HL-60 (cell line): ENCODE results near the gene RAD50.
"Not testable (repeated sequence)": the region's sequence is repeated elsewhere in the genome, so short reads cannot be mapped to it uniquely, and the experiment has no call there.

ENCODE experiments used
- DNase-seq, 2 experiments: peaks; one replicate each; pipeline ENCODE4 v3.0.0-alpha.2; 2010 to 2020; ENCODE audit warnings: low read depth in 1 of 2, low spot score in 1 of 2
- H3K27ac ChIP-seq: fragments of 250-450 bp; sonication (Bioruptor Pico); replicated peaks from 2 replicates; pipeline ENCODE4 v1.5.1; 2020; ENCODE audit warnings: mild to moderate bottlenecking, moderate library complexity
- H3K27me3 ChIP-seq: fragments of 250-450 bp; sonication (Bioruptor Pico); 2 replicates; pipeline ENCODE4 v1.5.1; 2021; ENCODE audit warnings: mild to moderate bottlenecking, moderate library complexity; ENCODE audit not compliant: insufficient read depth, poor library complexity, severe bottlenecking
- H3K4me3 ChIP-seq: replicated peaks from 2 replicates; pipeline ENCODE4 v1.5.1; 2011; ENCODE audit warnings: mild to moderate bottlenecking, control low read depth, low read length; ENCODE audit not compliant: insufficient read depth
- CTCF ChIP-seq: IDR thresholded peaks from one replicate; pipeline ENCODE4 v1.5.1; 2011; ENCODE audit warnings: low read length, control low read depth, inconsistent platforms; ENCODE audit not compliant: insufficient read depth
- GABPA ChIP-seq: IDR thresholded peaks from 2 replicates; pipeline ENCODE4 v1.6.1; 2012; ENCODE audit warnings: low read depth
- POLR2AphosphoS5 ChIP-seq: IDR thresholded peaks from 2 replicates; pipeline ENCODE4 v1.6.1; 2012; ENCODE audit warnings: low read depth
- REST ChIP-seq: IDR thresholded peaks from 2 replicates; pipeline ENCODE4 v1.6.1; 2012; ENCODE audit warnings: low read depth; ENCODE audit not compliant: insufficient replicate concordance
- SPI1 ChIP-seq: IDR thresholded peaks from 2 replicates; pipeline ENCODE4 v1.6.1; 2012; ENCODE audit warnings: low read depth, mild to moderate bottlenecking, borderline replicate concordance

RAD50 gene

GRCh38 chr5:132628814-132629213 lies 72.0 kb downstream of the RAD50 start:
- DNase-seq = no peak
- no peak overlapping the region for H3K4me3 ChIP-seq
- no peaks in the 10 kb centered on the region for H3K27me3 ChIP-seq
- TF ChIP-seq REST = no peak
- no peak overlapping the region for H3K27ac ChIP-seq

GRCh38 chr5:132629230-132629944 lies 72.6 kb downstream of the RAD50 start:
- H3K4me3 ChIP-seq = no peak overlapping the region
- no peak overlapping the region for H3K27ac ChIP-seq
- DNase-seq = no peak
- H3K27me3 ChIP-seq = no peaks in the 10 kb centered on the region
- TF ChIP-seq REST = no peak
- TF ChIP-seq GABPA = no peak
- no peak for TF ChIP-seq CTCF
- TF ChIP-seq SPI1 = no peak
- no peak for TF ChIP-seq POLR2AphosphoS5

- not testable (repeated sequence) for H3K27me3 ChIP-seq, H3K27ac ChIP-seq, DNase-seq, H3K4me3 ChIP-seq
These were observed 76.8 kb downstream of the RAD50 start for GRCh38 chr5:132633587-132633986.

GRCh38 chr5:132635873-132636272 lies 79.1 kb downstream of the RAD50 start:
- TF ChIP-seq POLR2AphosphoS5 (no peak), CTCF (no peak), REST (no peak), SPI1 (no peak), GABPA (no peak)
- no peak for DNase-seq
- Histone ChIP-seq H3K27me3 (no peaks in the 10 kb centered on the region), H3K27ac (no peak overlapping the region), H3K4me3 (no peak overlapping the region)
